ENCODE results near the gene B3GAT3. TPM values are rescaled to one million over a fixed set of nuclear protein-coding genes. Genes with fewer than 3 reads are reported as not detected.
"Not testable (repeated sequence)": the region's sequence is repeated elsewhere in the genome, so short reads cannot be mapped to it uniquely, and the experiment has no call there.

Gene B3GAT3
- total RNA-seq, 2 donors from 2014 or later: 21.8 to 37.7 TPM

DNA sequence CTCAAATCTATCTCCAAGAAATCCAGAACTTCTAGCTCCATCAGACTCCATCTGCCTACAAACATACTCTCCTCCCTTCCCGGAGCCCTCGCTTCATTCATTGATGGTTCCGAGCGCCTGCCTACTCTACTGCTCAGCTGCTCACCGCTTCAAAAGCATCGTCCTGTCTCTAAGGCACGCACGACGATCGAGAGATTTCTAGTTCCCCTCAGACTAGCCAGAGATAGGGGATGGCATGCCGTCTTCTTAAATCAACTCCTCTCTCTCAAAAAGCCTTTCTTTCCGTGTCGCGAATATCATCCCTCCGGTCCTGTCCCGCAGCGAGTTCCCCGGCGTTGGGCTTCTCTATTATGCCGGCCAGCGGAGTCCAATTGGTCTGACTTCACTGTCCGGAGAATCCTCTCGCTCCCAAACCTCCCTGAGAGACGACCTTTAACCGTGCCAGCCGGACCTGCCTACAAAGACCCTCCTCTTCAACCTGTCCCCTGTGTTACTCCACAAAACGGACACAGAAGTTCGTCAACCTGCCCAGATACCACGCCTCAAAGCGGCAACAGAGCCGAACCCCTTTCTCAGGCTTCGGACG is 48.7 kb downstream of the B3GAT3 start:
- H3K4me3 ChIP-seq: peak overlapping the region; percentile 85
- H3K4me1 ChIP-seq: peaks cover 18% of the 10 kb centered on the region
- H3K27me3 ChIP-seq: no peaks in the 10 kb centered on the region
- H3K9ac ChIP-seq (ENCODE audit: low read depth in 2 of 2, low read length in 2 of 2): peak overlapping the region; percentile 75 to 98
- no peaks in the 10 kb centered on the region for H3K36me3 ChIP-seq
- H3K27ac ChIP-seq: peak overlapping the region; percentile 77
- DNase-seq: no peak
- no peaks in the 10 kb centered on the region for H3K9me3 ChIP-seq
- TF ChIP-seq, protein P1, sequence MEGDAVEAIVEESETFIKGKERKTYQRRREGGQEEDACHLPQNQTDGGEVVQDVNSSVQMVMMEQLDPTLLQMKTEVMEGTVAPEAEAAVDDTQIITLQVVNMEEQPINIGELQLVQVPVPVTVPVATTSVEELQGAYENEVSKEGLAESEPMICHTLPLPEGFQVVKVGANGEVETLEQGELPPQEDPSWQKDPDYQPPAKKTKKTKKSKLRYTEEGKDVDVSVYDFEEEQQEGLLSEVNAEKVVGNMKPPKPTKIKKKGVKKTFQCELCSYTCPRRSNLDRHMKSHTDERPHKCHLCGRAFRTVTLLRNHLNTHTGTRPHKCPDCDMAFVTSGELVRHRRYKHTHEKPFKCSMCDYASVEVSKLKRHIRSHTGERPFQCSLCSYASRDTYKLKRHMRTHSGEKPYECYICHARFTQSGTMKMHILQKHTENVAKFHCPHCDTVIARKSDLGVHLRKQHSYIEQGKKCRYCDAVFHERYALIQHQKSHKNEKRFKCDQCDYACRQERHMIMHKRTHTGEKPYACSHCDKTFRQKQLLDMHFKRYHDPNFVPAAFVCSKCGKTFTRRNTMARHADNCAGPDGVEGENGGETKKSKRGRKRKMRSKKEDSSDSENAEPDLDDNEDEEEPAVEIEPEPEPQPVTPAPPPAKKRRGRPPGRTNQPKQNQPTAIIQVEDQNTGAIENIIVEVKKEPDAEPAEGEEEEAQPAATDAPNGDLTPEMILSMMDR (IDR thresholded peaks at IDR 0.05): no peak
- intact Hi-C loops (cut with DNase I): no loop called here

GRCh38 chr11:62572431-62572830 is 49.4 kb downstream of the B3GAT3 start:
- Histone ChIP-seq H3K9ac (ENCODE audit: low read depth in 2 of 2, low read length in 2 of 2) (peak overlapping the region in 1 of 2 donors; percentile 98), H3K27ac (no peak overlapping the region), H3K36me3 (peaks cover 3% of the 10 kb centered on the region), H3K4me3 (peak overlapping the region; percentile 85), H3K4me1 (peaks cover 18% of the 10 kb centered on the region), H3K27me3 (no peaks in the 10 kb centered on the region), H3K9me3 (no peaks in the 10 kb centered on the region)
- TF ChIP-seq, protein P1 (IDR thresholded peaks at IDR 0.05): no peak
- no peak for DNase-seq
- intact Hi-C loops (cut with DNase I): no loop called here

DNA sequence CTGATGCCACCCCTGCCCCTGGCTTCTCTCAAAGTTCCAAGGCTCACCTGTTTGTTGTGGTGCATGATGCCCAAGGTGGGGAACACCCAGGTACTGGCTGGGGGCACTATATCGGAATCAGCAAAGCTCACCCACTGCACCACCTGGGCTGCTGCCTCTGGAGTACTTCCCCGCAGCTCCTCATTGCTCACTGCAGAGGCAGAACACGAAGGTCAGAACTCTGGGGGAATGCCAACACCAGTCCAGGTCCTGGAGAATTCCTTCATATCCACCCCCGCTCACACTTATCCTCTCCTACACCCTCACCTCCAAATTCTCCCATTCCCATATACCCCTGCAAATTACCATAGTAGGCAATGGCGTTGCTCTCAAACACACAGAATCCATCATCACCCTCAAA is 50.3 kb downstream of the B3GAT3 start:
- intact Hi-C loops (cut with DNase I); DNase-seq; H3K27ac ChIP-seq; H3K9ac ChIP-seq (ENCODE audit: low read depth in 2 of 2, low read length in 2 of 2); H3K27me3 ChIP-seq; H3K4me3 ChIP-seq; H3K36me3 ChIP-seq; H3K9me3 ChIP-seq: not testable (repeated sequence)
- H3K4me1 ChIP-seq: peaks cover 12% of the 10 kb centered on the region

DNA sequence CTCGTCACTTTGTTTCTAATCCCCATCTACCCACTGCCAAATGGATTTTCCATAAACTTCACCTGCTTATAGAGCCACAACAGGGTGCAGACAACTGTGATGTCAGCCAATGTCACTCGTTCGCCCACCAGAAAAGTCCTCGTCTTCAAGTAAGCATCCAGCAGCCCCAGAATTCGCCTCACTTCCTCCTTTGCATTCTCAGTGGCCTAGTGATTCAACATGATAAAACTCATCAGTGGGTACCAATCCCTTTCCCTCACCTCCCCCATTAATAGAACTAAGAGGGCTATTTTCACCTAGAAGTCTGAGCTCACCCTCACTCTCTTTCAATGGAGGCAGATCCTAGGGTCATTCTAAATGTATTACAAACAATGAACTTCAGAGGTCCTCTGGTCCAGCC is 50.9 kb downstream of the B3GAT3 start:
- H3K9ac ChIP-seq (ENCODE audit: low read depth in 2 of 2, low read length in 2 of 2); H3K27ac ChIP-seq: not testable (repeated sequence)

GRCh38 chr11:62569611-62570010 is 52.2 kb downstream of the B3GAT3 start:
- H3K4me3 ChIP-seq: no peak overlapping the region
- no peaks in the 10 kb centered on the region for H3K4me1 ChIP-seq
- TF ChIP-seq, protein P1 (IDR thresholded peaks at IDR 0.05): no peak
- H3K27ac ChIP-seq: no peak overlapping the region
- no peaks in the 10 kb centered on the region for H3K9me3 ChIP-seq
- intact Hi-C loops (cut with DNase I): no loop called here
- H3K36me3 ChIP-seq: peaks cover 10% of the 10 kb centered on the region
- no peak overlapping the region for H3K9ac ChIP-seq (ENCODE audit: low read depth in 2 of 2, low read length in 2 of 2)
- no peak for DNase-seq
- no peaks in the 10 kb centered on the region for H3K27me3 ChIP-seq

More for the DNA sequence above, 50.9 kb downstream of the B3GAT3 start:
- H3K36me3 ChIP-seq; H3K4me3 ChIP-seq; H3K27me3 ChIP-seq; intact Hi-C loops (cut with DNase I); DNase-seq; H3K9me3 ChIP-seq: not testable (repeated sequence)
- H3K4me1 ChIP-seq: peaks cover 12% of the 10 kb centered on the region

- Histone ChIP-seq H3K4me3 (no peak overlapping the region), H3K4me1 (no peaks in the 10 kb centered on the region), H3K9ac (ENCODE audit: low read depth in 2 of 2, low read length in 2 of 2) (no peak overlapping the region), H3K27ac (no peak overlapping the region), H3K36me3 (peaks cover 10% of the 10 kb centered on the region), H3K9me3 (no peaks in the 10 kb centered on the region), H3K27me3 (no peaks in the 10 kb centered on the region)
- intact Hi-C loops (cut with DNase I): no loop called here
- no peak for DNase-seq
- TF ChIP-seq, protein P1 (IDR thresholded peaks at IDR 0.05): no peak
Observed at GRCh38 chr11:62567018-62567633, 54.7 kb downstream of the B3GAT3 start.

Measured in colonic mucosa (tissue), 4 donors.